Urothelium cell line (cell line): Measurements from ENCODE around the gene OR5AK2.
"Not testable (repeated sequence)": the region's sequence is repeated elsewhere in the genome, so short reads cannot be mapped to it uniquely, and the experiment has no call there.

Experiments
- DNase-seq: peaks from one replicate; pipeline ENCODE4 v3.0.0; 2011; ENCODE audit warnings: low spot score, mixed read lengths
- FAIRE-seq: peaks from 2 replicates; lab custom pipeline; 2011; peaks lifted over from hg19 to GRCh38; lab: Jason Lieb, UNC

Gene OR5AK2, protein sequence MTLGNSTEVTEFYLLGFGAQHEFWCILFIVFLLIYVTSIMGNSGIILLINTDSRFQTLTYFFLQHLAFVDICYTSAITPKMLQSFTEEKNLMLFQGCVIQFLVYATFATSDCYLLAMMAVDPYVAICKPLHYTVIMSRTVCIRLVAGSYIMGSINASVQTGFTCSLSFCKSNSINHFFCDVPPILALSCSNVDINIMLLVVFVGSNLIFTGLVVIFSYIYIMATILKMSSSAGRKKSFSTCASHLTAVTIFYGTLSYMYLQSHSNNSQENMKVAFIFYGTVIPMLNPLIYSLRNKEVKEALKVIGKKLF

DNA sequence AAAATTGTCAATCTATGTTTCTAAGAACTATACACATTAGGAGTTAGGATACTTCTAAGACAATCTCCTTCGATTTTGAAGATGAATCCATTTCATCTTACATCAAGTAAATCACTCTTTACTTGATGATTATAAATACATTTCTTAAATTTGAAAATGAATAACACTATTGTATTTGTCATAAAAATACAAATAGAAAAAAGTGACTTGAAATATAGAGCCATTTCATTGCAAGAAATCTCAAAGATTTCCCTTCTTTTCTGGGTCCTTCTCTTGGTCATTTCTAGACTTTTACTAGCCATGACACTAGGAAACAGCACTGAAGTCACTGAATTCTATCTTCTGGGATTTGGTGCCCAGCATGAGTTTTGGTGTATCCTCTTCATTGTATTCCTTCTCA, at the start of gene OR5AK2:
Gene OR5AK2 (plus strand): TSS at position 301 of the 400 bp plus-strand sequence. CDS start 0 bp downstream, at position 301.
- no peak for DNase-seq
- FAIRE-seq: no peak

DNA sequence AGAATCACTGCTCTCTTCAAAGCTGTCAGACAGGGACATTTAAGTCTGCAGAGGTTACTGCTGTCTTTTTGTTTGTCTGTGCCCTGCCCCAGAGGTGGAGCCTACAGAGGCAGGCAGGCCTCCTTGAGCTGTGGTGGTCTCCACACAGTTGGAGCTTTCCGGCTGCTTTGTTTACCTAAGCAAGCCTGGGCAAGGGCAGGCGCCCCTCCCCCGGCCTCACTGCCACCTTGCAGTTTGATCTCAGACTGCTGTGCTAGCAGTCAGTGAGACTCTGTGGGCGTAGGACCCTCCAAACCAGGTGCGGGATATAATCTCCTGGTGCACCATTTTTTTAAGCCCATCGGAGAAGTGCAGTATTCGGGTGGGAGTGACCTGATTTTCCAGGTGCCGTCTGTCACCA, 43.2 kb upstream of the OR5AK2 start:
- not testable (repeated sequence) for FAIRE-seq, DNase-seq

DNA sequence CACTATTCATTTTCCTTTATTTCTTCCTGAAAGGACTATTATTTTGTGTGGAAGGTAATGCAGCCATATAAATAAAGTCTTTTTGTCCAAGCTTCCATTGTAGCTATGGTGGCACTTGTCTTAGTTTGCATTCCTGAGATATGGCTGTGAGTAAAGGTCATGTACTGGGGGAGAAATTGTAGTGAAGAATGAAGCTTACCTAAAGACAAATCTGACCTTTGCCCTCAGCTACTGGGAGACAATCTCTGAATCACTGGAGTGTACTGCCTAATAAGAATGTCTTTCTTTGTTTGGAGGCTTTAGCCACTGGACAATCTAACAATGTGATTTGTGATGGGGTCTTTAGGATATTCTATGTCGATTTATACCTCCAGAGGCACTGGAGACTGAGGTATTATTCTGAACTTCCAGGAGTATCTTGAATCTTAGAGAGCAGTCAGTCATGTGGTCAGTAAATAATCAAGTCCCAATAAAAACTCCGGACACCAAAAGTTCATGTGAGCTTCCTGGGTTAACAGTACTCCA, 39.7 kb upstream of the OR5AK2 start:
- DNase-seq (no peak), FAIRE-seq (no peak)

DNA sequence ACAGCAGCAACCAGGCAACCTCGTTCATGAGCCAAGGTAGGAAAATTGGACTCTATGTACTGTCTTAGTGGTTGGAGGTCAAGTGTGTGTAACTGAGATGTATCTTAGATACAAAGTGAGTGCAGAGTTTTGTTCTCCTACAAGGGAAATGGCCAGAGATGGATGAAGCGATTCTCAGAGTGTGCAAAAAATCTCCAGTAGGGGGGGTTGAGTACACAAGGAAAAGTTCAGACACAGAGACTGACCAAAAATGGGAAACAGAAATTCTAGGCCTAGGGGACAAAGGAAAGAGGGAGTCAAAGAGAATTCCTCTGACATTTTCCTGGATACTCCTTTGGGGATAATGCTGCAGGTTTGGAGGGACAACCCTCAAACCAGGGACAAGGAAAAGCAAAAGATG, 38.2 kb upstream of the OR5AK2 start:
- no peak for FAIRE-seq

DNA sequence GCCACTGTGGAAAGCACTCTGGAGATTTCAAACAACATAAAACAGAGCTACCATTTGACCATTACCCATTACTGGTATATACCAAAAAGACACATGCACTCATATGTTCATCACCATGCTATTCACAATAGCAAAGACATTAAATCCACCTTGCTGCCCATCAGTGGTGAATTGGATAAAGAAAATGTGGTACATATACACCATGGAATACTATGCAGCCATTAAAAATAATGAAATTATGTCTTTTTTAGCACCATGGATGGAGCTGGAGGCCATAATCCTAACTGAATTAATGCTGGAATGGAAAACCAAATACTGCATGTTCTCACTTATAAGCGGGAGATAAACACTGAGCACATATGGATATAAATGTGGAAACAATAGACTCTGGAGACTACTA, 34.8 kb upstream of the OR5AK2 start:
- not testable (repeated sequence) for FAIRE-seq, DNase-seq

More for the DNA sequence above, 38.2 kb upstream of the OR5AK2 start:
- no peak for DNase-seq

DNA sequence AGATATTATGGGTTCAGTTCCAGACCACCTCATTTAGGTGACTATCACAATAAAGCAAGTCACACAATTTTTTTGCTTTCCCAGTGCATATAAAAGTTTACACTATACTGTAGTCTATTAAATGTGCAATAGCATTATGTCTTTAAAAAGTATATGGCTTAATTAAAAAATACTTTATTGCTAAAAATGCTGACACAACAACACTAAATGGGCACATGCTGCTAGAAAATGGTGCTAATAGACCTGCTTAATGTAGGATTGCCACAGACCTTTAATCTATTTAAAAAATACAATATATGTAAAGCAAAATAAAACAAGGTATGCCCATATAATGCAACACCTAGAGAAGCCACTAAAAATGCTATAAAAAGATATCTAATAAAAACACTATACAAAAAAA, 27.1 kb upstream of the OR5AK2 start:
- DNase-seq (no peak), FAIRE-seq (no peak)

DNA sequence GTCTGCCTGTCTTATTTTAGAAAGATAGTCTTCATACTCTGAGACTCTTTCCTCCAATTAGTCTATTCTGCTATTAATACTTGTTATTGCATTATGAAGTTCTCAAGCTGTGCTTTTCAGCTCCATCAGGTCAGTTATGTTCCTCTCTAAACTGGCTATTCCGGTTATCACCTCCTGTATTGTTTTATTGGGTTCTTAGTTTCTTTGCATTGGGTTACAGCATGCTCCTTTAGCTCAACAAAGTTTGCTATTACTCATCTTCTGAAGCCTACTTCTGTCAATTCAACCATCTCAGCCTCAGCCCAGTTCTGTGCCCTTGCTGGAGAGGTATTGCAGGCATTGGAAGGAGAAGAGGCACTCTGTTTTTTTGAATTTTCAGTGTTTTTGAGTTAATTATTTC, 21.0 kb upstream of the OR5AK2 start:
- FAIRE-seq: no peak
- DNase-seq: no peak

DNA sequence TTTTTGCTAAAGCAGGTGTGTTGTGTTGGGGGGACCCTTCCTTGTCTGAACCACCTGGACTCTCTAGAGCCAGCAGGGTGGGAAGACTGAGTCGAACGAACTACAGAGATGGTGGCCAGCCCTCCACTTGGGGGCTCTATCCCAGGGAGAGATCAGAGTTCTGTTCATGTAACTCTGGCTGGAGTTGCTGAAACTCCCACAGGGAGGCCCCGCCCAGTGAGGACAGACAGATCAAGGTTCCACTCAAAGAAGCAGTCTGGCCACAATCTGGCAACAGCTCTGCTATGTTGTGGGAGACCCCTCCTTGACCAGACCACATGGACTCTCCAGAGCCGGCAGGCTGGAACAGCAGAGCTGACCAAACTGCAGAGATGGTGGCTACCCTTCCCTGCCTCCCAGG, 20.2 kb upstream of the OR5AK2 start:
- FAIRE-seq: no peak
- no peak for DNase-seq

DNA sequence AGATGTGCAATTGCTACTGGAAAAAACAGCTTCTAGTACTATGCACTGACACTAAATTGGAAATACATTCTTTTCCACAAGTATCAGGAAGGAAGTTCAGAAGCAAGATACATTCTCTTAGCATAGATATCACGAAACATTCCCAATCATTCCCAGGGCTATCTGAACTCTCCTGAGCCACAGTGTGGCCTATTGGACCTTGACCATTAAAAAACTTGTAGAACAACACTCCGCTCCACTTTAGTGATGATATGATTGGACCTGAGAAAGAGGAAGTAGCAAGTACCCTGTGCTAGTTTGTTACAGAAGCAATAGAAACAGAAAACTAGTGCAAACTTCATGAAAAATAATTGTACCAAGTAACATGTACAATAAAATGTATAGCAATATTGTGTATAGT, 11.4 kb upstream of the OR5AK2 start:
- no peak for DNase-seq
- FAIRE-seq: no peak

DNA sequence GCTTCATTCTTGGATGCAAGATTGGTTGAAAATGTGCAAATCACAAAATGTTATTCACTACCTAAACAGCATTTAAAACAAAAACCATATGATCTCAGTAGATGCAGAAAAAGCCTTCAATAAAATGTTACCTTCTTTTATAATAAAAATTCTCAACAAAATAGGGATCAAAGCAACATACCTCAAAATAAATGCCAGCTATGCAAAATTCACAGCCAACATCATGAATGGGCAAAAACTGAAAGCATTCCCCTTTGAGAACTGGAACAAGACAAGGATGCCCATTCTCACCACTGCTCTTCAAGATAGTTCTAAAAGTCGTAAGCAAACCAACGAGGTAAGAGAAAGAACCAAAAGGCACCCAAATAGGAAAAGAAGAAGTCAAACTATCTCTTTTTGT, 2.0 kb downstream of the OR5AK2 start:
- FAIRE-seq (no peak), DNase-seq (no peak)

DNA sequence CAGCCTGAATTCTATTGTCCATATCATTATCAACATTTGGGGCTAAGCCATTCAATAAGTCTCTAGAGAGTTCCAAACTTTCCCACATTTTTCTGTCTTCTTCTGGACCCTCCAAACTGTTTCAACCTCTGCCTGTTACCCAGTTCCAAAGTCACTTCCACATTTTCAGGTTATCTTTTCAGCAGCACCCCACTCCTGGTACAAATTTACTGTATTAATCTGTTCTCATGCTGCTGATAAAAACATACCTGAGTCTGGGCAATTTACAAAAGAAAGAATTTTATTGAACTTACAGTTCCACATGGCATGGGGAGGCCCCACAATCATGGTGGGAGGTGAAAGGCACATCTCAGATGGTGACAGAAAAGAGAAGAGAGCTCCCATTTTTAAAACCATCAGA, 5.8 kb downstream of the OR5AK2 start:
- FAIRE-seq (no peak), DNase-seq (no peak)

DNA sequence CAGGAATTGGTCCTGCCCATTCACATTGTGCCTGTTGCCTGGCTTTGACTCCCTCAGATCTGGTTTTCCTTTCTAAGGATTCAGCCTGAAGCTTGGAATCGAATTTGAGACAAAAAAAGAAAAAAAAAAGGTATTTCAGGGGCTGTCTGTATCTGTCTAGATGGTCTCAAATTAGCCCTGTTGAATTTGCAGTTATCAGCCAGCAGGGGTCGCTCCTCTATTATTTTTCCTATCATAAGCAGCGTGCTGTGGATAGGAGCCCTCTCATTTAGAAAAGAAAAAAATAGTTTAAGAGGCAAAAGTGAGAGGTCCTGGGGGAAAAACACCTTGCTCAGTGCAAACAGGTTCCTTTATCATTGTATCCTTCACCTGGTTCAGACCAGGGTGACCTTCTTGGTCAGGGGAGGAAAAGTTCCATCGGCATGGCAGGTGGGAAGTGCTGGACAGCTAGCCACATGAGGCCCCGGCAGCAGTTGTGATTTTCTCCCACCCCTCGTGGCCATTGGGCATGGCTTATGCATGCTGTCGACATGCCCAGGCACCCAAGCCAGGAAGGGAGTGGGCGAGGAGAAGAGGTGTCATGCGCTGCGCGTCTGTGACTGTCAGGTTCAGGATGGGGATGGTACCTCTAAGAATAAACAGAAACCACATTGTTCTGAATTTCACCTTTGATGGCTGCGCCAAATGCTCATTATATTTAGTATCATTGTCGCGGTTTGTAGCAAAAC, 13.1 kb downstream of the OR5AK2 start:
- DNase-seq: no peak
- no peak for FAIRE-seq

DNA sequence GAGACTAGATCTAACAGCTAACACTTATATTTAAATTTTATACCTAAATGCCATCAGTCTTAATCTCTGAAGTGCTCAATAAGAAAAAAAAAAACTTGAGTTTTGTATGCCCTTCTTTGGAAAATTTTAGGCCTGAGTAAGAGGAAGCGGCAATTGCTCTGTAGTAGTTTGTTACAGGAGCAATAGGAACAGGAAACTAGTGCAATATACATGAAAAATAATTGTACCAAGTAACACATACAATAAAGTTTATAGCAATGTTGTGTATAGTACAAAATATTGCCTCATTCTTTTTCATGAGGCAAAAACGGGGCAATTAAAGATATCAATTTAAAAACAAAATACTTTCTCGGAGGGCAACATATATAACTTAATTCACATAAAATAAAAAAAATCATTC, 19.7 kb downstream of the OR5AK2 start:
- FAIRE-seq (no peak), DNase-seq (no peak)

DNA sequence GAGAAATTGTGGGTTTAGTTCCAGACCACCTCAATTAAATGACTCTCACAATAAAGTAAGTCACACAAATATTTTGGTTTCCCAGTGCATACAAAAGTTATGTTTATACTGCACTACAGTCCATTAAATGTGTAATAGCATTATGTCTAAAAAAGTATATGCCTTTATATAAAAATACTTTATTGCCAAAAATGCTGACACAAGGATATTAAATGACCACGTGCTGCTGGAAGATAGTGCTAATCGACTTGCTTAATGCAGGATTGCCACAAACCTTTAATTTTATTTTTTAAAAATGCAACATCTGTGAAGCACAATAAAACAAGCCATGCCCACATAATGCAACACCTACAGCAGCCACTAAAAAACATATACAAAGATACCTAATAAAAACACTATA, 27.0 kb downstream of the OR5AK2 start:
- FAIRE-seq: no peak
- no peak for DNase-seq

DNA sequence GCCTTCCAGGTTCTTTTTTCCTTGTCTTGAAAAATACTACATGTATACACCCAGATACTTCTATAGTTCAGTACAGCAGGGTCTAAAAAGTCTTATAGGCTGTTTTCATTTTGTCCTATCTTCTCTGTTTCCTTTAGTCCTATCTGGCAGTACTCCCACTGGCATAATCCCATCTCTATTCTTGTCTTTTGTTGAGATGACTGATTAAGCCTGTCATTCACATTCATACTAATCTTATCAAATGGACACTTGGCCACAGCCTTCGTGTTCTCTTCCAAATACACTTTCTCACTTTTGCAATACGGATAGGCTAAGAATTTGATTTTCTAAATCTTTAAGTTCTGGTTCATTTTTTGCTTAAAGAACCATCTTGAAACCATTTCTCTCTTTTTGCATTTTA, 42.8 kb downstream of the OR5AK2 start:
- no peak for FAIRE-seq
- DNase-seq: no peak
